Keratinocyte (primary cell): ENCODE data around the gene GNAT3. TPM values are rescaled to one million over a fixed set of nuclear protein-coding genes. Genes with fewer than 3 reads are reported as not detected.

Source experiments
- DNase-seq: peaks from one replicate; pipeline ENCODE4 v3.0.0-alpha.2; 2011; ENCODE audit warnings: low read depth, missing footprints, low spot score
- FAIRE-seq: peaks from 2 replicates; lab custom pipeline; 2011; peaks lifted over from hg19 to GRCh38; lab: Jason Lieb, UNC
- H2AFZ ChIP-seq: 2 replicates; pipeline ENCODE4 v1.6.0; 2012; ENCODE audit warnings: low read length, control low read depth, inconsistent platforms; ENCODE audit not compliant: control insufficient read depth
- H3K27ac ChIP-seq: 2 replicates; pipeline ENCODE4 v1.5.1; 2011; ENCODE audit warnings: low read length; ENCODE audit not compliant: control insufficient read depth, insufficient read depth
- H3K27me3 ChIP-seq: 3 replicates; pipeline ENCODE4 v1.6.0; 2011; ENCODE audit warnings: low read length; ENCODE audit not compliant: control insufficient read depth, insufficient read depth; ENCODE audit errors: extremely low read depth
- H3K36me3 ChIP-seq, 2 experiments: 2 replicates in 1 of 2; 3 replicates in 1 of 2; pipeline ENCODE4 v1.5.1; 2011; ENCODE audit warnings: low read length in 2 of 2, mild to moderate bottlenecking in 1 of 2; ENCODE audit not compliant: control insufficient read depth in 2 of 2, insufficient read depth in 2 of 2; ENCODE audit errors: extremely low read depth in 1 of 2
- H3K4me1 ChIP-seq: 3 replicates; pipeline ENCODE4 v1.5.1; 2011; ENCODE audit warnings: low read length; ENCODE audit not compliant: control insufficient read depth, insufficient read depth; ENCODE audit errors: extremely low read depth
- H3K4me2 ChIP-seq: 3 replicates; pipeline ENCODE4 v1.6.0; 2011; ENCODE audit warnings: low read depth, low read length; ENCODE audit not compliant: control insufficient read depth, insufficient read depth; ENCODE audit errors: extremely low read depth
- H3K4me3 ChIP-seq, 3 experiments: fragments of 200-600 bp in 1 of 3; sonication (generic) in 1 of 3; 2 replicates in 2 of 3; 3 replicates in 1 of 3; pipeline ENCODE4 v1.5.1; 2011 to 2016; ENCODE audit warnings: low read length in 3 of 3, mild to moderate bottlenecking in 3 of 3, control low read depth in 2 of 3, inconsistent platforms in 1 of 3, low read depth in 1 of 3, mixed read lengths in 1 of 3, mixed run types in 1 of 3, moderate library complexity in 1 of 3; ENCODE audit not compliant: control insufficient read depth in 2 of 3, insufficient read depth in 2 of 3; ENCODE audit errors: extremely low read depth in 1 of 3
- H3K79me2 ChIP-seq: 2 replicates; pipeline ENCODE4 v1.6.0; 2012; ENCODE audit warnings: low read length; ENCODE audit not compliant: control insufficient read depth, insufficient read depth
- H3K9ac ChIP-seq: 3 replicates; pipeline ENCODE4 v1.6.0; 2011; ENCODE audit warnings: low read length; ENCODE audit not compliant: control insufficient read depth, insufficient read depth; ENCODE audit errors: extremely low read depth
- H3K9me1 ChIP-seq: 3 replicates; pipeline ENCODE4 v1.6.0; 2011; ENCODE audit warnings: low read length; ENCODE audit not compliant: control insufficient read depth, insufficient read depth; ENCODE audit errors: extremely low read depth
- H3K9me3 ChIP-seq: 2 replicates; pipeline ENCODE4 v1.5.1; 2012; ENCODE audit warnings: low read depth, low read length; ENCODE audit not compliant: control insufficient read depth
- H4K20me1 ChIP-seq: 3 replicates; pipeline ENCODE4 v1.6.0; 2011; ENCODE audit warnings: low read length; ENCODE audit not compliant: control insufficient read depth, insufficient read depth; ENCODE audit errors: extremely low read depth
- CTCF ChIP-seq, 3 experiments: IDR thresholded peaks in 1 of 3; conservative IDR thresholded peaks in 1 of 3; optimal IDR thresholded peaks in 1 of 3; 2 replicates in 2 of 3; 3 replicates in 1 of 3; pipeline versions ENCODE3 to v1.5.1; 2011; ENCODE audit warnings: low read length in 3 of 3, mild to moderate bottlenecking in 3 of 3, moderate library complexity in 2 of 3, control low read depth in 1 of 3, inconsistent platforms in 1 of 3; ENCODE audit not compliant: insufficient read depth in 2 of 3; ENCODE audit errors: extremely low read depth in 1 of 3
- EZH2 ChIP-seq: IDR thresholded peaks from one replicate; pipeline ENCODE4 v1.6.1; 2012; ENCODE audit warnings: inconsistent platforms, mild to moderate bottlenecking, low read length, moderate library complexity
- dilution Hi-C: fragments of 300-500 bp; cut with MboI; formaldehyde crosslinking; loops from one replicate; pipeline ENCODE4 v1.7.0; 2020; ENCODE audit warnings: low sequenced_read_pairs; ENCODE audit not compliant: extremely low pct_ligation_motif_present
- polyA plus RNA-seq, 5 experiments: library from polyadenylated mRNA; depleted of rRNA in 3 of 5; stranded (reverse) in 3 of 5; stranded (forward) in 1 of 5; unstranded in 1 of 5; fragments of >200 nt; gene quantifications; 1 replicate in 1 of 5; 2 replicates in 3 of 5; 3 replicates in 1 of 5; pipeline versions ENCODE4 v1.2.1 to v1.2.3, GENCODE V29; 2011 to 2012; ENCODE audit warnings: missing spikeins in 2 of 5, low read depth in 1 of 5, low replicate concordance in 1 of 5

The GNAT3 gene
- polyA plus RNA-seq, 1 donor (not counting 4 experiments of a cell fraction or from before 2014, with no cell fraction given), result not detected

- FAIRE-seq (no peak), DNase-seq (no peak)
- no peaks in the 10 kb centered on the region for H3K4me1 ChIP-seq
- no peaks in the 10 kb centered on the region for H3K27me3 ChIP-seq
- dilution Hi-C loops, result loop anchor here (25.0 kb wide), 1 partner anchor 222 kb away; no protein-coding TSS in a partner anchor
- no peak overlapping the region for H3K4me3 ChIP-seq
- no peak overlapping the region for H3K9ac ChIP-seq
- no peaks in the 10 kb centered on the region for H3K79me2 ChIP-seq
- TF ChIP-seq EZH2 (no peak), CTCF (optimal IDR thresholded peaks at IDR 0.05 in 1 of 3, IDR thresholded peaks at IDR 0.05 in 1 of 3, conservative IDR thresholded peaks at IDR 0.05 in 1 of 3; ENCODE audit: extremely low read depth in 1 of 3, insufficient read depth in 2 of 3, low read length in 3 of 3) (no peak)
- no peaks in the 10 kb centered on the region for H3K9me1 ChIP-seq
- H3K9me3 ChIP-seq, result no peaks in the 10 kb centered on the region
- H4K20me1 ChIP-seq, result no peaks in the 10 kb centered on the region
- H3K36me3 ChIP-seq, result no peaks in the 10 kb centered on the region
- H3K4me2 ChIP-seq, result no peak overlapping the region
- no peak overlapping the region for H2AFZ ChIP-seq
- no peak overlapping the region for H3K27ac ChIP-seq
Observed at GRCh38 chr7:80439894-80440821, 71.7 kb downstream of the GNAT3 start.

GRCh38 chr7:80435521-80435920 lies 76.3 kb downstream of the GNAT3 start:
- Histone ChIP-seq H3K4me1 (no peaks in the 10 kb centered on the region), H3K9me1 (no peaks in the 10 kb centered on the region), H3K79me2 (no peaks in the 10 kb centered on the region), H3K9me3 (no peaks in the 10 kb centered on the region), H3K4me2 (no peak overlapping the region), H3K4me3 (no peak overlapping the region), H3K9ac (no peak overlapping the region), H3K27me3 (no peaks in the 10 kb centered on the region), H3K27ac (no peak overlapping the region), H2AFZ (no peak overlapping the region), H3K36me3 (no peaks in the 10 kb centered on the region), H4K20me1 (no peaks in the 10 kb centered on the region)
- FAIRE-seq, result no peak
- TF ChIP-seq EZH2, result no peak
- TF ChIP-seq CTCF (optimal IDR thresholded peaks at IDR 0.05 in 1 of 3, IDR thresholded peaks at IDR 0.05 in 1 of 3, conservative IDR thresholded peaks at IDR 0.05 in 1 of 3; ENCODE audit: extremely low read depth in 1 of 3, insufficient read depth in 2 of 3, low read length in 3 of 3), result no peak
- dilution Hi-C loops, result loop anchor here (25.0 kb wide), 1 partner anchor 227 kb away; no protein-coding TSS in a partner anchor
- DNase-seq, result no peak
